HG02852 (cell line): ENCODE results near the gene PSMD2.

Experiments
- ATAC-seq: cut with Tn5 transposase; IDR thresholded peaks from one replicate; pipeline ENCODE4 v1.9.1; 2021; ENCODE audit warnings: mild to moderate bottlenecking, moderate library complexity; ENCODE audit not compliant: unreplicated experiment

PSMD2 gene

DNA sequence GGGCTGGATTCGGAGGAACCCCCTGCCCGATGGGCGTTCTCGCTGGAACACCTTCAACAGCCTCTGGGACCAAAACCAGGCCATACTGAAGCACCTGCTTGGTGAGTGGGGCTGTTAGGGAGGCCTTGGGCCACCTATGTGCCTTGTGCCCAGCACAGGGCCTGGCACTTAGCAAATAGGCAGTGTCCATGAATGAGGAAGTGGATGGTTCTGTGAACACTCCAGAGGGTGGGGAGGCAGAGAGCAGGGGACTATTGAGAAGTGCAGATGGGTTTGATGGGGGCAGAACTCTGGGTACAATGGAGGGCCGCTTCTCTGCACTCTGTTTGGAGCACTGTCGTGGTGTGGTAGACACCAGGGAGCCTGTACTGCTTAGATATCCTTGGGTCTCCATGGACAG, 21.7 kb upstream of the PSMD2 start:
- ATAC-seq = no peak

DNA sequence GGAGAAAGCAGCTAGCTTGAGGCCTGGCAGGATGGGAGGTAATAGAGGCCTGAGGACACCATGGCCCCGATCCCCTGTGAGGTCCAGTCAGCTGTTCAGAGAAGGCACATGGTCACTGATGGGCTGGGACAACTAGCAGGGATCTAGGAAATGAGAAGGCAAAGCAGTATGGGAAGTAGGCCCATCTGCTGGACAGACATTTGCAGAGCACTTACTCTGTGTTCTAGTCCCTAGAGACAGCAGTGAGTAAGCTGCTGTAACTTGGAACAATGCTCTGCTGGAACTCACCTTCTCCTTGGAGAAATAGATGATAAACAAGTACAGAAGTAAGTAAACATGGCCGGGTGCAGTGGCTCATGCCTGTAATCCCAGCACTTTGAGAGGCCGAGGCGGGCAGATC, 16.1 kb upstream of the PSMD2 start:
- no peak for ATAC-seq

DNA sequence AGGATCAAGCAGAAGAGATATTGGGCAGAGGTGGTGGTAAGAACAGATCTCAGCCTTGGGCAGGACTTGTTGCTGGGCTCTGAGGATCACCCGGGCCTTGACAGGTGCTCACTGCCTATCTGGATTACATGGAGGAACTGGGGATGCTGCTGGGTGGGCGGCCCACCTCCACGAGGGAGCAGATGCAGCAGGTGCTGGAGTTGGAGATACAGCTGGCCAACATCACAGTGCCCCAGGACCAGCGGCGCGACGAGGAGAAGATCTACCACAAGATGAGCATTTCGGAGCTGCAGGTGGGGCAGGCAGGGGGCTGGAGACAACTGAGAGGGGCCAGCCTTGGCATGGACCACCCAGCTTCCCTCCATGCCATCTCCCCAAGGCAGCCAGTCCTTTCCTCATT, 15.4 kb upstream of the PSMD2 start:
- ATAC-seq = no peak

DNA sequence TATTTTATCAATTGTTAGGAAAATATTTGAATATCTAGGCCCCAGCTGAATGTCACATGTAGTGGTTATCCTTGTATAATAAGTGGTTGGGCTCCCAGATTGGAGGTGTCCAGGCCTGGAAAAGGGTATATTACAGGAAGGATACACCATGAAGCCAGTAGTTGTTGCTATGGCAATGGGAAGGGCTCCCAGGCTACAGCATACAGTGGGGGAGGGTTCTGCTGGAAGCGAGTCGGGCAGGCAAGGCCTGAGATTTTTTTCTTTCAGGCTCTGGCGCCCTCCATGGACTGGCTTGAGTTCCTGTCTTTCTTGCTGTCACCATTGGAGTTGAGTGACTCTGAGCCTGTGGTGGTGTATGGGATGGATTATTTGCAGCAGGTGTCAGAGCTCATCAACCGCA, 14.3 kb upstream of the PSMD2 start:
- no peak for ATAC-seq

DNA sequence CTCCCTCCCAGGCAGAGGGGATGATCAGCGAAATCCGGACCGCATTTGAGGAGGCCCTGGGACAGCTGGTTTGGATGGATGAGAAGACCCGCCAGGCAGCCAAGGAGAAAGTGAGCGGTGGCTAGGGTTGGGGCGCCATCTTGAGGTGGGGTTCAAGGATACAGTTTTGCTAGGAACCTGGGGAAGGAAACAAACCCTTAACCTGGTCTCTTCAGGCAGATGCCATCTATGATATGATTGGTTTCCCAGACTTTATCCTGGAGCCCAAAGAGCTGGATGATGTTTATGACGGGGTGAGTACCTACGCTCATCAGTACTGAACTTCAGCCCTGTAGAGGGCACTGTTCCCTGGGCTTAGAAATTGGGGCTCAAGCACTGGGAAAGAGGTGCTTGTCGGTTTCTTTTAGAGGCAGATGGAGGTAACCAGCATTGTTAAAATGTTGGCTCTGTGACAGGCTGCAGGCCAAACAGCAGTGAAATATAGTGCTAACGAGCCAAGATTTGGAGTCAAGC, 9.6 kb upstream of the PSMD2 start:
- ATAC-seq = no peak

DNA sequence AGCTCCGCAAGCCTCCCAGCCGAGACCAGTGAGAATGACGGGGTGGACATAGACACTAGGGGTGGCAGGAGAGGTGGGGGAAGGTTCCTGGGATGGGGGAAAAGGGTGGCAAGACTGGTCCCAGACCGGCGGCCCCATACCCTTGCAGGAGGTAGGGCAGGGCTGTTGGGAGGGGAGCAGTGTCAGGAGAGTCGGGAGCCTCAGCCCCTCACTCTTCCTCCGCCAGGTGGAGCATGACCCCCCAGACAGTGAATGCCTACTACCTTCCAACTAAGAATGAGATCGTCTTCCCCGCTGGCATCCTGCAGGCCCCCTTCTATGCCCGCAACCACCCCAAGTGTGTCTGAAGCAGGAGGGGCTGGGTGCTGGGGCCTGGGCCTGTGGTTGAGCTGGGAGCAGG, 8.7 kb upstream of the PSMD2 start:
- ATAC-seq = no peak

GRCh38 chr3:184291044-184291737, 7.8 kb upstream of the PSMD2 start:
- ATAC-seq = no peak

DNA sequence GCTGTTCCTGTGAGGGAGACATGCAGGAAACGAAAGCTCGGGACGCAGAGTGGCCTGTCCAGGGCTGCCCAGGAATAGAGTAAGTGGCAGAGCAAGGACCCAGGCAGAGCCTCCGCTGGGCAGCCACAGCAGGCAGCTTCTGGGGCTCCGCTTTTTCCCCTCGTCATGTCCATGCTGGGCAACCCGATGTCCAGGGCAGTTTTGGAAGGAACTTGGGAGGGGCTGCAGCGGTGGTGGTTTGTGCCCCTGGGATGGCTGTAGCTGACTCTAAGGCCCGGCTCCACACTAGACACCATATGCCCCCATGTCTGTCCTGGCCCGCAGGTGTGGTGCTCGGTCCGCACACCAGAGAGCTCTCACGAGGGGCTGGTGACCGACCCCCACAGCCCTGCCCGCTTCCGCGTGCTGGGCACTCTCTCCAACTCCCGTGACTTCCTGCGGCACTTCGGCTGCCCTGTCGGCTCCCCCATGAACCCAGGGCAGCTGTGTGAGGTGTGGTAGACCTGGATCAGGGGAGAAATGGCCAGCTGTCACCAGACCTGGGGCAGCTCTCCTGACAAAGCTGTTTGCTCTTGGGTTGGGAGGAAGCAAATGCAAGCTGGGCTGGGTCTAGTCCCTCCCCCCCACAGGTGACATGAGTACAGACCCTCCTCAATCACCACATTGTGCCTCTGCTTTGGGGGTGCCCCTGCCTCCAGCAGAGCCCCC, 7.1 kb upstream of the PSMD2 start:
- ATAC-seq = no peak

DNA sequence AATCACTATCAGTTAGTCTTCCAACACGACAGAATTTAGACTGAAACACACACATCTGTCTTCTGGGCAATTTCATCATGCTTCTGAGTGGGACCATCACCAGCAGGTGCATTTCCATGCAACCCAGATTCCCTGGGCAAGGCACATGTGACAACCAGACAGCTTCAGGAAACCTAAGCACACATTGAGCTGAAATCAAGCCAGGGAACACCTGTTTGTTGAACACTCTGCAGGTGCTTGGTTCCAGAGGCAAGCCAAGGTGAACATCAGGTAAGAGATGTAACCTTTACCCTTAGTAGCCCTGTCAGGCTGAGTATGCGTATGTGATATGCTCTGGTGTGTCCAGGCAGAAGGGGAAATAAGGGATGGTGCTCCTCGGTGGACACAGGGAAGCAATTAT, 3.3 kb upstream of the PSMD2 start:
- no peak for ATAC-seq

DNA sequence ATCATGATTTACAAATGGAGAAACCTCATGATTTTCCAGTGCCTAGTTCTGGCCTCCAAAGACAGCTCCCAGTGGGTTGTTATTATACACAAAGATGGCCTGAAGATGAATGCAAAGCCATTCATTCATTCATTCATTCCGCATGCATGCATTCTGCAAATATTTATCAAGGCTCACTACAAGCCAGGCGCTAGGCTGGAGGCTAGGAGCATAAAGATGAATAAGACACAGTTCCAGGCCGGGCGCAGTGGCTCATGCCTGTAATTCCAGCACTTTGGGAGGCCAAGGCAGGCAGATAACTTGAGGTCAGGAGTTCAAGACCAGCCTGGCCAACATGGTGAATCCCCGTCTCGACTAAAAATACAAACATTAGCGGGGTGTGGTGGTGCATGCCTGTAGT, 2.4 kb upstream of the PSMD2 start:
- no peak for ATAC-seq

DNA sequence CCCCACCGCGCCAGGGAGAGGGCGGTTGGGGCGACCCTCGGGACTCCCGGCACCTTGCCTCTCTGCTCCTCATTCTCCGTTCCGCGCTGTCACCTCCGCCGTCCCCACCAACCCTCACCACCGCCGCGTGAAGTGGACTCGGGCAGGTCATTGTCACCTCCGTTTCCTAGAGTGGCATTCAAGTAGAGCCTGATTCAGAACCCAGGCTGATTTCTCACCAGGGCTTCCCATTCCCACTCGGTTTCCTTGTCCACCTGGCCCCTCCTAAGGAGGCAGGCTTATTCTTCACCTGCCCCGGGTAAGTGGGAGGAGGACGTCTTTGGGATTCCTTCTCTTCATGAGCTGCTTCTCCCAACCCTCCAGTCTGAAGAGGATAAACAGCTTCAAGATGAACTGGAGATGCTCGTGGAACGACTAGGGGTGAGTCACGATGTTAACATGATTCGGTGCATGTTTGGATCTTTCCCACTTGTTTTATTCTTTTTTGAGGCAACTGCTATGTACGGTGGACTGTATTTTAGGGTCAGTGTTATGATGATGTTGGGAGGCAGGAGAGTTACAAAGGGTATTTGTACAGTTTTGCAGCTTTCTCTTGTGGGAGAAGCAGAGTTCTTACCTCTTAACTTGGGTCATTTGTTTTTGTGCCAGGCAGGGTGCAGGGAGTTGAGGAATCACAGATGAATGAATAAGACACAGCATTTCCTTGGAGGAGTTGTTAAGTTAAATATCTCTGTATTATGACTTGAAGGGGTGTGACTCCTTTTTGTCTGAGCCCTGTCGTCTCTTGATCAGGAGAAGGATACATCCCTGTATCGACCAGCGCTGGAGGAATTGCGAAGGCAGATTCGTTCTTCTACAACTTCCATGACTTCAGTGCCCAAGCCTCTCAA, 692 bp downstream of the PSMD2 start:
- ATAC-seq = peak; percentile 5

DNA sequence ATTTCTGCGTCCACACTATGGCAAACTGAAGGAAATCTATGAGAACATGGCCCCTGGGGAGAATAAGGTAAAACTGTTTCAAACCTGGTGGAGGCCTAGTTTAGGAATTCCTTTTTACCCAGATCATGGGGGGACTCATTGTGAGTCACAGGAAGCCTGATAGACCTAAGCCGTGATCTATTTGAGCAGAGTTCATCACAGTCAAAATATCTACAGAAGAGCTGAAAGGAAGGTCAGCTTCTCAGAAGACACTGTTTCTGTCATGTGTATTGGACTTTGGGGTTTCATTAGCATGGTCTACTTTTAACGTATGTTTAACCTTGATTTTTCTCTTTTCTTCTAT, 1.3 kb downstream of the PSMD2 start:
- no peak for ATAC-seq

DNA sequence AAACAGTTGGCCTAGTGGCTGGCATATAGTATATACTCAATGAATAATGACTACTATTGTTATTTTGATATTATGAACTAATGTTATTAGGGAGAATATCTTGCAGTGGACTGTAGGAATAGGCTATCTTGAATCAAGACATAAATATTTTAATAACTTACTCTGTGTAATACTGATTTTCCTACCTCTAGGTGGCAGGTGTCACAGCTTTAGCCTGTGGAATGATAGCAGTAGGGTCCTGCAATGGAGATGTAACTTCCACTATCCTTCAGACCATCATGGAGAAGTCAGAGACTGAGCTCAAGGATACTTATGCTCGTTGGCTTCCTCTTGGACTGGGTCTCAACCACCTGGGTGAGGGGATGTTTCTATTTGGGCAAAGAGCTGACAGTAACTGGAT, 6.5 kb downstream of the PSMD2 start:
- no peak for ATAC-seq

- no peak for ATAC-seq
Observed at GRCh38 chr3:184306341-184306972, 7.4 kb downstream of the PSMD2 start.

DNA sequence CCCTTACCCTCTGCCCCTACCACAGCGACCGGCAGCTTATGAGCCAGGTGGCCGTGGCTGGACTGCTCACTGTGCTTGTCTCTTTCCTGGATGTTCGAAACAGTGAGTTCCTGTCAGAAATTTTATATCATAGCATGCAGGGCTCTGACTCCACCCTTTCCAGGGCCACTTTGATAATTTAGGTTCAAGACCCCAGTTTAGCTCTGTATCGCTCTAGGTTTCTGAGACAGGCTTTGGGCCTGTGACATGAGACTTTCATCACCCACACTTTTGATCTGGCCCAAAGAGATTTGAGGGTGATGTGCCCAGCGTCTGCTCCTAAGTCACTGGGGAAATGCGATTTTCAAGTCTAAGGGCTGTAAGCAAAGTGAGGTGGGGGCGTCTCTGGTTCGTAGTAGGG, 8.9 kb downstream of the PSMD2 start:
- no peak for ATAC-seq

DNA sequence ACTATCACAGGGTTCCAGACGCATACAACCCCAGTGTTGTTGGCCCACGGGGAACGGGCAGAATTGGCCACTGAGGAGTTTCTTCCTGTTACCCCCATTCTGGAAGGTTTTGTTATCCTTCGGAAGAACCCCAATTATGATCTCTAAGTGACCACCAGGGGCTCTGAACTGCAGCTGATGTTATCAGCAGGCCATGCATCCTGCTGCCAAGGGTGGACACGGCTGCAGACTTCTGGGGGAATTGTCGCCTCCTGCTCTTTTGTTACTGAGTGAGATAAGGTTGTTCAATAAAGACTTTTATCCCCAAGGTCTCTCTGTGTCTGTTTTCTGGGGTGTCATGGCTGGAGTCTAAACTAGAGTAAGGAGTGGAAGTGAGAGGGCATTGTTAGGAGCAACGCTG, 9.7 kb downstream of the PSMD2 start:
- ATAC-seq = no peak

GRCh38 chr3:184311633-184312032, 12.6 kb downstream of the PSMD2 start:
- no peak for ATAC-seq

DNA sequence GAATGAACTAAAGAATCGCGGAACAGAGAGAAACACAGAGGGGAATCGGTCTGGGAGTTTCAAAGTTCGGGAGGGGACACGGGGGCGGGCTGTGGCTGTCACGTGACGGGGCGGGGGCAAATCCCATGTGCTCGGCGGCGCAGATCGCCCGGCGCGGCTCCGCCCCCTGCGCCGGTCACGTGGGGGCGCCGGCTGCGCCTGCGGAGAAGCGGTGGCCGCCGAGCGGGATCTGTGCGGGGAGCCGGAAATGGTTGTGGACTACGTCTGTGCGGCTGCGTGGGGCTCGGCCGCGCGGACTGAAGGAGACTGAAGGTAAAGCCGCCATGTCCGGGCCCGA, 15.3 kb downstream of the PSMD2 start, which contains the start of gene EIF4G1:
Gene EIF4G1, plus strand, starts transcription at position 244 of the 337 bp plus-strand sequence. CDS start 1,191 bp downstream, outside the sequence.
- peak; percentile 87 for ATAC-seq

DNA sequence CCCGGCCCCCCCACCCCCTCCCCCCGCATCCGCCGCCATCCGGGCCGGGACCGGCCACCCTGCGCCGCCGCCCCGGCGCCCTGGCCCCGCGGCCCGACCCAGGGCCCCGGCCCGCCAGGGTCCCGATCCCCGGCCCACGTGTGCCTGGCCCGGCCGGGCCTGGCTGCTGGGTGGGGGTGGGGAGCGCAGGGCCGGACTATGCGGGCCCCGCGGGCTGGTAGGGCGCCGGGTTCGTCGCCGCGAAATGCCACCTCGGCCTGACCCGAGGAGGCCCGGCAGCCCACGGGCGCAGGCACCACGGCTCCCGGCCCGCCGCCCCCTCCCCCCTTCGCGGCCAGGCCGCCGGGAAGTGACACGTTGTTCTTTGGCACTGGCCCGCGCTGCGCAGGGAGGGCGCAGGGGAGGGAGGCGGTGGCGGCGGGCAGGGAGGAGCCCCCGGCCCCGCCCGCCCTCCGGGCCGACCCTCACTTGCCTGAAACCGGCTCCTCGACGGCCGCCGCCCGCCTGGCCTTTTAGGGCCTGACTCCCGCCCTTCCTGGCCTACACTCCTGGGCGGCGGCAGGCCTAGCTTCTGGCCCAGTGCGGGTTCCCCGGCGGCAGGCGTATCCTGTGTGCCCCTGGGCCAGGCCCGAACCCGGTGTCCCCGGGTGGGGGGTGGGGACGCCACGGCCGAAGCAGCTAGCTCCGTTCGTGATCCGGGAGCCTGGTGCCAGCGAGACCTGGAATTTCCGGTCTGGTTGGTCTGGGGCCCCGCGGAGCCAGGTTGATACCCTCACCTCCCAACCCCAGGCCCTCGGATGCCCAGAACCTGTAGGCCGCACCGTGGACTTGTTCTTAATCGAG, 15.9 kb downstream of the PSMD2 start:
- ATAC-seq = peak; percentile 42

- peak; percentile 2 for ATAC-seq
Observed at GRCh38 chr3:184315543-184315867, 16.5 kb downstream of the PSMD2 start.
